Gastrocnemius medialis (tissue), 4 donors: Measurements from ENCODE around the gene FAM114A1.

Experiments used
- POLR2A ChIP-seq, 2 donors: fragments of 450-650 bp; IDR thresholded peaks; one replicate each; pipeline ENCODE4 v1.6.1; 2017; ENCODE audit warnings: antibody characterized with exemption in 2 of 2, mild to moderate bottlenecking in 2 of 2, moderate library complexity in 2 of 2
- TF ChIP-seq, protein P1 (sequence below), 5 experiments: fragments of 450-650 bp in 3 of 5; fragments of 200-600 bp in 2 of 5; sonication (generic) in 2 of 5; IDR thresholded peaks in 4 of 5; conservative IDR thresholded peaks in 1 of 5; 1 replicate in 4 of 5; 2 replicates in 1 of 5; pipeline ENCODE4 v1.5.1; 2016 to 2019; ENCODE audit warnings: antibody characterized with exemption in 5 of 5, mild to moderate bottlenecking in 3 of 5, moderate library complexity in 3 of 5

- TF ChIP-seq, protein P1, sequence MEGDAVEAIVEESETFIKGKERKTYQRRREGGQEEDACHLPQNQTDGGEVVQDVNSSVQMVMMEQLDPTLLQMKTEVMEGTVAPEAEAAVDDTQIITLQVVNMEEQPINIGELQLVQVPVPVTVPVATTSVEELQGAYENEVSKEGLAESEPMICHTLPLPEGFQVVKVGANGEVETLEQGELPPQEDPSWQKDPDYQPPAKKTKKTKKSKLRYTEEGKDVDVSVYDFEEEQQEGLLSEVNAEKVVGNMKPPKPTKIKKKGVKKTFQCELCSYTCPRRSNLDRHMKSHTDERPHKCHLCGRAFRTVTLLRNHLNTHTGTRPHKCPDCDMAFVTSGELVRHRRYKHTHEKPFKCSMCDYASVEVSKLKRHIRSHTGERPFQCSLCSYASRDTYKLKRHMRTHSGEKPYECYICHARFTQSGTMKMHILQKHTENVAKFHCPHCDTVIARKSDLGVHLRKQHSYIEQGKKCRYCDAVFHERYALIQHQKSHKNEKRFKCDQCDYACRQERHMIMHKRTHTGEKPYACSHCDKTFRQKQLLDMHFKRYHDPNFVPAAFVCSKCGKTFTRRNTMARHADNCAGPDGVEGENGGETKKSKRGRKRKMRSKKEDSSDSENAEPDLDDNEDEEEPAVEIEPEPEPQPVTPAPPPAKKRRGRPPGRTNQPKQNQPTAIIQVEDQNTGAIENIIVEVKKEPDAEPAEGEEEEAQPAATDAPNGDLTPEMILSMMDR (IDR thresholded peaks at IDR 0.05 in 4 of 5, conservative IDR thresholded peaks at IDR 0.05 in 1 of 5) = no peak
- TF ChIP-seq POLR2A (IDR thresholded peaks at IDR 0.05) = no peak
Measured at GRCh38 chr4:38930204-38930603, 62.6 kb downstream of the FAM114A1 start.
